Naive thymus-derived CD4-positive, alpha-beta T cell (primary cell): Measurements from ENCODE around the gene AR. TPM values are rescaled to one million over a fixed set of nuclear protein-coding genes. Genes with fewer than 3 reads are reported as not detected.
A peak's percentile ranks its signal among the peaks of the same experiment; 100 is the strongest.

Source experiments
- ATAC-seq: fragments of 150-1000 bp; cut with Tn5 transposase; 2 replicates; pipeline ENCODE4 v1.10.0; 2021; ENCODE audit warnings: mild to moderate bottlenecking, moderate library complexity
- CTCF ChIA-PET: fragments of 350-600 bp; sonication (Branson Sonifier 250); formaldehyde crosslinking; loops from one replicate; lab custom pipeline; 2021; ENCODE audit warnings: antibody characterized with exemption; lab: Charles Lee
- POLR2A ChIA-PET: fragments of 350-600 bp; sonication (Branson Sonifier 250); formaldehyde crosslinking; loops from one replicate; lab custom pipeline; 2021; ENCODE audit warnings: antibody characterized with exemption, inconsistent platforms; lab: Charles Lee
- DNase-seq, 9 donors: peaks; one replicate each; pipeline versions ENCODE4 v3.0.0 to v3.0.0-alpha.2; 2020 to 2022; ENCODE audit warnings: mixed read lengths in 1 of 9
- H3K27ac ChIP-seq: one replicate; pipeline ENCODE4 v1.7.0; 2013; ENCODE audit warnings: mild to moderate bottlenecking, low read depth, low read length, moderate library complexity
- H3K27me3 ChIP-seq, 2 donors: one replicate each; pipeline ENCODE4 v1.7.0; 2013; ENCODE audit warnings: low read length in 2 of 2, mild to moderate bottlenecking in 2 of 2, moderate library complexity in 2 of 2; ENCODE audit not compliant: control insufficient read depth in 2 of 2, insufficient read depth in 2 of 2
- H3K36me3 ChIP-seq, 3 experiments: 1 replicate in 2 of 3; 2 replicates in 1 of 3; pipeline ENCODE4 v1.7.0; 2013; ENCODE audit warnings: low read length in 3 of 3, mild to moderate bottlenecking in 3 of 3, moderate library complexity in 1 of 3; ENCODE audit not compliant: insufficient read depth in 3 of 3, control insufficient read depth in 2 of 3
- H3K4me1 ChIP-seq, 2 donors: one replicate each; pipeline ENCODE4 v1.7.0; 2013; ENCODE audit warnings: low read length in 2 of 2, mild to moderate bottlenecking in 2 of 2, moderate library complexity in 1 of 2; ENCODE audit not compliant: control insufficient read depth in 2 of 2, insufficient read depth in 2 of 2
- H3K4me3 ChIP-seq: 2 replicates; pipeline ENCODE4 v1.7.0; 2013; ENCODE audit warnings: mild to moderate bottlenecking, low read length
- H3K9me3 ChIP-seq, 3 experiments: 1 replicate in 2 of 3; 2 replicates in 1 of 3; pipeline ENCODE4 v1.7.0; 2013; ENCODE audit warnings: low read length in 3 of 3; ENCODE audit not compliant: control insufficient read depth in 2 of 3
- H3K27ac Mint-ChIP-seq, 9 donors: one replicate each; pipeline ENCODE4 v1.8.0; 2020 to 2022; ENCODE audit warnings: mixed read lengths in 9 of 9, mild to moderate bottlenecking in 8 of 9, moderate library complexity in 5 of 9, inconsistent platforms in 2 of 9
- H3K27me3 Mint-ChIP-seq, 5 donors: one replicate each; pipeline ENCODE4 v1.8.0; 2021 to 2022; ENCODE audit warnings: mixed read lengths in 5 of 5, mild to moderate bottlenecking in 1 of 5
- H3K36me3 Mint-ChIP-seq, 5 donors: one replicate each; pipeline ENCODE4 v1.8.0; 2020 to 2022; ENCODE audit warnings: mixed read lengths in 5 of 5, mild to moderate bottlenecking in 3 of 5, inconsistent platforms in 1 of 5
- H3K4me1 Mint-ChIP-seq, 7 donors: one replicate each; pipeline ENCODE4 v1.8.0; 2020 to 2022; ENCODE audit warnings: mixed read lengths in 7 of 7, mild to moderate bottlenecking in 3 of 7, inconsistent platforms in 1 of 7
- H3K4me3 Mint-ChIP-seq, 10 donors: one replicate each; pipeline ENCODE4 v1.8.0; 2020 to 2022; ENCODE audit warnings: mild to moderate bottlenecking in 10 of 10, mixed read lengths in 10 of 10, moderate library complexity in 6 of 10, inconsistent platforms in 2 of 10
- H3K9me3 Mint-ChIP-seq, 11 donors: one replicate each; pipeline ENCODE4 v1.8.0; 2020 to 2022; ENCODE audit warnings: mixed read lengths in 11 of 11, mild to moderate bottlenecking in 4 of 11, inconsistent platforms in 1 of 11, moderate library complexity in 1 of 11
- intact Hi-C, 2 donors: fragments of 100-400 bp; cut with micrococcal nuclease; formaldehyde crosslinking; loops; one replicate each; pipeline ENCODE4 v1.15.1; 2023
- polyA plus RNA-seq, 2 donors: library from polyadenylated mRNA; unstranded; fragments of 300-500 nt; fragmentation: Illumina TruSeq; gene quantifications; one replicate each; pipeline ENCODE4 v1.2.3, GENCODE V29; 2021
- total RNA-seq, 6 experiments: library from RNA in 5 of 6; stranded (reverse) in 5 of 6; gene quantifications; 1 replicate in 5 of 6; 2 replicates in 1 of 6; pipeline ENCODE4 v1.2.3 and lab custom pipeline; 2021 to 2026

Gene AR
- total and polyA plus RNA-seq, 7 experiments from 2014 or later: 0.03 to 0.39 (median 0.15) TPM; not detected in 4

DNA sequence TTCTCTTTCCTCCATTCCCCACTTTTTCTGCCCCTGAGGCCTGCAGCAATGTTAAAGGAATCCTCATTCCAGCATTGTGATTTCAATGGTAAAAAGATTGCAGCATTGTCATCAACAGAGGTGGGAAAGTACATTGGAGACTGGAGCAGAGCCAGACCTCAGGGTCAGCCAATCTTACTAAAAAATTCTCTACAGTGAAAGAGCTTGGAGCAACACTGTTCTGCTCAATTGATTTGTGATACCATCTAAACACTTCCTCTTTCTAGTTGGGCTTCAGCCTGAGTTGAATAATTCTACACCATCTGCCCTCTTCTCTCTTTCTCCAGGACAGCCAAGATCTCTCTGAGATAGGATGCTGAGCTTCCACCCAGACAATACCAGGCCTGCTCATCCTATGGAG is 176.5 kb downstream of the AR start:
- Mint-ChIP-seq H3K27ac (no peak overlapping the region), H3K9me3 (peaks cover 0 to 15% (median 0%) of the 10 kb centered on the region in 11 donors), H3K4me1 (peaks cover 0 to 7% (median 0%) of the 10 kb centered on the region in 7 donors), H3K36me3 (no peaks in the 10 kb centered on the region), H3K27me3 (peaks cover 0 to 4% (median 0%) of the 10 kb centered on the region in 5 donors), H3K4me3 (no peak overlapping the region)
- Histone ChIP-seq H3K27me3 (no peaks in the 10 kb centered on the region), H3K36me3 (no peaks in the 10 kb centered on the region), H3K4me1 (no peaks in the 10 kb centered on the region), H3K4me3 (no peak overlapping the region), H3K27ac (no peak overlapping the region), H3K9me3 (no peaks in the 10 kb centered on the region)
- DNase-seq (no peak), ATAC-seq (no peak)
- intact Hi-C loops: no loop called here
- ChIA-PET CTCF (no interaction called here), POLR2A (no interaction called here)

DNA sequence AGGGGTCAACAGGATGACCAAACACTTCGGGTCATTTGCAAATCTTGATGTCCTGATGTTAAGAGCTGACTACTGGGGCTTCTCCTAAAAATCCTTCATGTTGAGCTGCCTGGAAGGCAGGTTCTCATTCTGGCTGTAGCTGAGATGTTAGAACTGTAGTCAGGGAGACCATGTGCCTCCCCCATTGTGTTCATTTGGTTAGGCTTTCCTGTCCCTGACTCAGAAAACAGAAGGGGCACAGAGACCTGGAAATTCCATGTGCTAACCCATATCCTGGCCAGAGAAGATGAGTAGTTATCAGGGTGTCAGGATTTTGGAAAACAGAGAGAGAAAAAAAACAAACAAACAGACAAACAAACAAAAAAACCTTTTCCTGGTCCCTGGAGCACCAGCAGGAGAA is 177.5 kb downstream of the AR start:
- intact Hi-C loops: no loop called here
- Histone ChIP-seq H3K27me3 (no peaks in the 10 kb centered on the region), H3K27ac (no peak overlapping the region), H3K36me3 (no peaks in the 10 kb centered on the region), H3K4me3 (no peak overlapping the region), H3K4me1 (no peaks in the 10 kb centered on the region), H3K9me3 (no peaks in the 10 kb centered on the region)
- CTCF ChIA-PET: no interaction called here
- H3K4me1 Mint-ChIP-seq: peaks cover 0 to 7% (median 0%) of the 10 kb centered on the region in 7 donors
- POLR2A ChIA-PET: no interaction called here
- H3K27me3 Mint-ChIP-seq: peaks cover 0 to 4% (median 0%) of the 10 kb centered on the region in 5 donors
- no peaks in the 10 kb centered on the region for H3K36me3 Mint-ChIP-seq
- H3K9me3 Mint-ChIP-seq: peaks cover 0 to 8% (median 0%) of the 10 kb centered on the region in 11 donors
- H3K4me3 Mint-ChIP-seq: no peak overlapping the region
- no peak overlapping the region for H3K27ac Mint-ChIP-seq
- ATAC-seq (no peak), DNase-seq (no peak)

DNA sequence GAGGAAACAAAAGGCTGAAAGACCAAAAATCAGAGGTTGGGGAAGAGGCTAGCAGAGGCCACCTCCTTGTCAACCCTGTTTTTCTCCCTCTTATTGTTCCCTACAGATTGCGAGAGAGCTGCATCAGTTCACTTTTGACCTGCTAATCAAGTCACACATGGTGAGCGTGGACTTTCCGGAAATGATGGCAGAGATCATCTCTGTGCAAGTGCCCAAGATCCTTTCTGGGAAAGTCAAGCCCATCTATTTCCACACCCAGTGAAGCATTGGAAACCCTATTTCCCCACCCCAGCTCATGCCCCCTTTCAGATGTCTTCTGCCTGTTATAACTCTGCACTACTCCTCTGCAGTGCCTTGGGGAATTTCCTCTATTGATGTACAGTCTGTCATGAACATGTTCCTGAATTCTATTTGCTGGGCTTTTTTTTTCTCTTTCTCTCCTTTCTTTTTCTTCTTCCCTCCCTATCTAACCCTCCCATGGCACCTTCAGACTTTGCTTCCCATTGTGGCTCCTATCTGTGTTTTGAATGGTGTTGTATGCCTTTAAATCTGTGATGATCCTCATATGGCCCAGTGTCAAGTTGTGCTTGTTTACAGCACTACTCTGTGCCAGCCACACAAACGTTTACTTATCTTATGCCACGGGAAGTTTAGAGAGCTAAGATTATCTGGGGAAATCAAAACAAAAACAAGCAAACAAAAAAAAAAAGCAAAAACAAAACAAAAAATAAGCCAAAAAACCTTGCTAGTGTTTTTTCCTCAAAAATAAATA is 179.9 kb downstream of the AR start:
- Mint-ChIP-seq H3K36me3 (no peaks in the 10 kb centered on the region), H3K9me3 (peaks cover 0 to 5% (median 0%) of the 10 kb centered on the region in 11 donors), H3K4me3 (no peak overlapping the region), H3K4me1 (peaks cover 0 to 7% (median 0%) of the 10 kb centered on the region in 7 donors), H3K27me3 (peaks cover 0 to 4% (median 0%) of the 10 kb centered on the region in 5 donors), H3K27ac (no peak overlapping the region)
- no peak overlapping the region for H3K4me3 ChIP-seq
- H3K36me3 ChIP-seq: no peaks in the 10 kb centered on the region
- no peaks in the 10 kb centered on the region for H3K27me3 ChIP-seq
- no peaks in the 10 kb centered on the region for H3K9me3 ChIP-seq
- ChIA-PET POLR2A (no interaction called here), CTCF (no interaction called here)
- DNase-seq: no peak
- H3K4me1 ChIP-seq: no peaks in the 10 kb centered on the region
- ATAC-seq: no peak
- intact Hi-C loops: no loop called here
- H3K27ac ChIP-seq: no peak overlapping the region

DNA sequence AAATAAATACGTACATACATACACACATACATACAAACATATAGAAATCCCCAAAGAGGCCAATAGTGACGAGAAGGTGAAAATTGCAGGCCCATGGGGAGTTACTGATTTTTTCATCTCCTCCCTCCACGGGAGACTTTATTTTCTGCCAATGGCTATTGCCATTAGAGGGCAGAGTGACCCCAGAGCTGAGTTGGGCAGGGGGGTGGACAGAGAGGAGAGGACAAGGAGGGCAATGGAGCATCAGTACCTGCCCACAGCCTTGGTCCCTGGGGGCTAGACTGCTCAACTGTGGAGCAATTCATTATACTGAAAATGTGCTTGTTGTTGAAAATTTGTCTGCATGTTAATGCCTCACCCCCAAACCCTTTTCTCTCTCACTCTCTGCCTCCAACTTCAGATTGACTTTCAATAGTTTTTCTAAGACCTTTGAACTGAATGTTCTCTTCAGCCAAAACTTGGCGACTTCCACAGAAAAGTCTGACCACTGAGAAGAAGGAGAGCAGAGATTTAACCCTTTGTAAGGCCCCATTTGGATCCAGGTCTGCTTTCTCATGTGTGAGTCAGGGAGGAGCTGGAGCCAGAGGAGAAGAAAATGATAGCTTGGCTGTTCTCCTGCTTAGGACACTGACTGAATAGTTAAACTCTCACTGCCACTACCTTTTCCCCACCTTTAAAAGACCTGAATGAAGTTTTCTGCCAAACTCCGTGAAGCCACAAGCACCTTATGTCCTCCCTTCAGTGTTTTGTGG is 180.7 kb downstream of the AR start:
- DNase-seq (no peak), ATAC-seq (no peak)
- ChIA-PET CTCF (no interaction called here), POLR2A (no interaction called here)
- H3K27me3 Mint-ChIP-seq: peaks cover 0 to 4% (median 0%) of the 10 kb centered on the region in 5 donors
- Histone ChIP-seq H3K27ac (no peak overlapping the region), H3K27me3 (no peaks in the 10 kb centered on the region), H3K4me3 (no peak overlapping the region), H3K4me1 (no peaks in the 10 kb centered on the region), H3K9me3 (no peaks in the 10 kb centered on the region), H3K36me3 (no peaks in the 10 kb centered on the region)
- H3K36me3 Mint-ChIP-seq: no peaks in the 10 kb centered on the region
- peaks cover 0 to 7% (median 0%) of the 10 kb centered on the region in 7 donors for H3K4me1 Mint-ChIP-seq
- intact Hi-C loops: no loop called here
- H3K4me3 Mint-ChIP-seq: no peak overlapping the region
- no peak overlapping the region for H3K27ac Mint-ChIP-seq
- H3K9me3 Mint-ChIP-seq: peaks cover 0 to 3% (median 0%) of the 10 kb centered on the region in 11 donors

DNA sequence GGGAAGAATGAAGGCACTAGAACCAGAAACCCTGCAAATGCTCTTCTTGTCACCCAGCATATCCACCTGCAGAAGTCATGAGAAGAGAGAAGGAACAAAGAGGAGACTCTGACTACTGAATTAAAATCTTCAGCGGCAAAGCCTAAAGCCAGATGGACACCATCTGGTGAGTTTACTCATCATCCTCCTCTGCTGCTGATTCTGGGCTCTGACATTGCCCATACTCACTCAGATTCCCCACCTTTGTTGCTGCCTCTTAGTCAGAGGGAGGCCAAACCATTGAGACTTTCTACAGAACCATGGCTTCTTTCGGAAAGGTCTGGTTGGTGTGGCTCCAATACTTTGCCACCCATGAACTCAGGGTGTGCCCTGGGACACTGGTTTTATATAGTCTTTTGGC is 181.7 kb downstream of the AR start:
- no peak for ATAC-seq
- no peak overlapping the region for H3K4me3 ChIP-seq
- POLR2A ChIA-PET: no interaction called here

DNA sequence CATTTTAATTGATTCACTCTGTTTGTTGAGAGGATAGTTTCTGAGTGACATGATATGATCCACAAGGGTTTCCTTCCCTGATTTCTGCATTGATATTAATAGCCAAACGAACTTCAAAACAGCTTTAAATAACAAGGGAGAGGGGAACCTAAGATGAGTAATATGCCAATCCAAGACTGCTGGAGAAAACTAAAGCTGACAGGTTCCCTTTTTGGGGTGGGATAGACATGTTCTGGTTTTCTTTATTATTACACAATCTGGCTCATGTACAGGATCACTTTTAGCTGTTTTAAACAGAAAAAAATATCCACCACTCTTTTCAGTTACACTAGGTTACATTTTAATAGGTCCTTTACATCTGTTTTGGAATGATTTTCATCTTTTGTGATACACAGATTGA is 182.2 kb downstream of the AR start:
- H3K4me3 Mint-ChIP-seq: no peak overlapping the region
- POLR2A ChIA-PET: no interaction called here
- Histone ChIP-seq H3K27me3 (no peaks in the 10 kb centered on the region), H3K4me1 (no peaks in the 10 kb centered on the region), H3K36me3 (no peaks in the 10 kb centered on the region), H3K27ac (no peak overlapping the region), H3K4me3 (no peak overlapping the region), H3K9me3 (no peaks in the 10 kb centered on the region)
- ATAC-seq (peak; percentile 49), DNase-seq (no peak)
- H3K36me3 Mint-ChIP-seq: no peaks in the 10 kb centered on the region
- peaks cover 0 to 4% (median 0%) of the 10 kb centered on the region in 5 donors for H3K27me3 Mint-ChIP-seq
- CTCF ChIA-PET: interaction anchor here (0.6 kb wide), 1 partner anchor 14 kb away, joined by 5 read pairs; no protein-coding TSS in a partner anchor
- intact Hi-C loops: no loop called here
- H3K4me1 Mint-ChIP-seq: peaks cover 0 to 7% (median 0%) of the 10 kb centered on the region in 7 donors
- H3K27ac Mint-ChIP-seq: no peak overlapping the region
- no peaks in the 10 kb centered on the region for H3K9me3 Mint-ChIP-seq

More for the DNA sequence above, 181.7 kb downstream of the AR start:
- H3K9me3 ChIP-seq: no peaks in the 10 kb centered on the region
- no peak overlapping the region for H3K27ac ChIP-seq
- no peaks in the 10 kb centered on the region for H3K36me3 Mint-ChIP-seq
- H3K36me3 ChIP-seq: no peaks in the 10 kb centered on the region
- no peak for DNase-seq
- CTCF ChIA-PET: no interaction called here
- H3K4me1 ChIP-seq: no peaks in the 10 kb centered on the region
- H3K27me3 ChIP-seq: no peaks in the 10 kb centered on the region
- peaks cover 0 to 7% (median 0%) of the 10 kb centered on the region in 7 donors for H3K4me1 Mint-ChIP-seq
- peaks cover 0 to 4% (median 0%) of the 10 kb centered on the region in 5 donors for H3K27me3 Mint-ChIP-seq
- peaks cover 0 to 2% (median 0%) of the 10 kb centered on the region in 11 donors for H3K9me3 Mint-ChIP-seq
- intact Hi-C loops: no loop called here
- no peak overlapping the region for H3K27ac Mint-ChIP-seq
- no peak overlapping the region for H3K4me3 Mint-ChIP-seq
